Mammary epithelial cell (primary cell): ENCODE data around the gene STAB2.

ENCODE experiments used
- EZH2 ChIP-seq: IDR thresholded peaks from 2 replicates; pipeline ENCODE4 v1.6.1; 2012; ENCODE audit warnings: low read length, inconsistent platforms, borderline replicate concordance
- TF ChIP-seq, protein P1 (sequence below), 2 donors: IDR thresholded peaks in 1 of 2; conservative IDR thresholded peaks in 1 of 2; 2 replicates each; pipeline ENCODE4 v1.5.1; 2011 to 2012; ENCODE audit warnings: inconsistent platforms in 2 of 2, low read length in 2 of 2, mild to moderate bottlenecking in 2 of 2, control low read depth in 1 of 2, low read depth in 1 of 2; ENCODE audit not compliant: insufficient read depth in 1 of 2; ENCODE audit errors: extremely low read depth in 1 of 2

DNA sequence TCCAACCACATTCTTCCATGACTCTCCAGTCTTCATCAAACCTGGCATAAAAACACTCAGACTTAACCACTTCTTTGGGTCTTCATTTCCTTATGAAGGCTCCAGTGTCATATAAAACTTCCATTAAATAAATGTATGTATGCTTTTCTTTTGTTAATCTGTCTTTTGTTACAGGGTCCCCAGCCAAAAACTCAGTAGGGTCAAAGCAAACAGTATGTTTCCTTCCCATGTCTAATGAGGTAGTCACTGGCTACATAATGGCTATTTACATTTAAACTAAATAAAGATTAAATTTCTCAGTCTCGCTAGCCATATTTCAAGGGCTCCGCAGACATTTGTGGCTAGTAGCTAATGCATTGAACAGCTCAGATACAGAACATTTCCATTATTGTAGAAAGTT is 40.1 kb upstream of the STAB2 start:
- TF ChIP-seq, protein P1, sequence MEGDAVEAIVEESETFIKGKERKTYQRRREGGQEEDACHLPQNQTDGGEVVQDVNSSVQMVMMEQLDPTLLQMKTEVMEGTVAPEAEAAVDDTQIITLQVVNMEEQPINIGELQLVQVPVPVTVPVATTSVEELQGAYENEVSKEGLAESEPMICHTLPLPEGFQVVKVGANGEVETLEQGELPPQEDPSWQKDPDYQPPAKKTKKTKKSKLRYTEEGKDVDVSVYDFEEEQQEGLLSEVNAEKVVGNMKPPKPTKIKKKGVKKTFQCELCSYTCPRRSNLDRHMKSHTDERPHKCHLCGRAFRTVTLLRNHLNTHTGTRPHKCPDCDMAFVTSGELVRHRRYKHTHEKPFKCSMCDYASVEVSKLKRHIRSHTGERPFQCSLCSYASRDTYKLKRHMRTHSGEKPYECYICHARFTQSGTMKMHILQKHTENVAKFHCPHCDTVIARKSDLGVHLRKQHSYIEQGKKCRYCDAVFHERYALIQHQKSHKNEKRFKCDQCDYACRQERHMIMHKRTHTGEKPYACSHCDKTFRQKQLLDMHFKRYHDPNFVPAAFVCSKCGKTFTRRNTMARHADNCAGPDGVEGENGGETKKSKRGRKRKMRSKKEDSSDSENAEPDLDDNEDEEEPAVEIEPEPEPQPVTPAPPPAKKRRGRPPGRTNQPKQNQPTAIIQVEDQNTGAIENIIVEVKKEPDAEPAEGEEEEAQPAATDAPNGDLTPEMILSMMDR (conservative IDR thresholded peaks at IDR 0.05 in 1 of 2, IDR thresholded peaks at IDR 0.05 in 1 of 2; ENCODE audit: extremely low read depth in 1 of 2, insufficient read depth in 1 of 2, low read depth in 1 of 2, low read length in 2 of 2), result no peak
- TF ChIP-seq EZH2, result no peak
